Heart right ventricle (tissue), 16 donors: Measurements from ENCODE around the gene DSC3. TPM values are rescaled to one million over a fixed set of nuclear protein-coding genes. Genes with fewer than 3 reads are reported as not detected.

Experiments used
- ATAC-seq, 8 donors: fragments of 200-7000 bp; cut with Tn5 transposase; one replicate each; pipeline ENCODE4 v1.9.1; 2020; ENCODE audit warnings: mild to moderate bottlenecking in 8 of 8, moderate library complexity in 8 of 8, moderate number of reproducible peaks in 1 of 8
- DNase-seq, 2 donors: peaks; one replicate each; pipeline ENCODE4 v3.0.0-alpha.2; 2020
- H3K27ac ChIP-seq, 10 donors: fragments of 200-600 bp; sonication (generic) in 2 of 10; one replicate each; pipeline versions ENCODE4 v1.5.0 to v1.8.0; 2020 to 2022; ENCODE audit warnings: mild to moderate bottlenecking in 3 of 10
- H3K27me3 ChIP-seq, 7 donors: fragments of 200-600 bp; one replicate each; pipeline ENCODE4 v1.8.0; 2021 to 2022; ENCODE audit warnings: mild to moderate bottlenecking in 2 of 7
- H3K36me3 ChIP-seq, 9 donors: fragments of 200-600 bp; sonication (generic) in 1 of 9; one replicate each; pipeline versions ENCODE4 v1.5.0 to v1.8.0; 2020 to 2022; ENCODE audit warnings: mild to moderate bottlenecking in 2 of 9
- H3K4me1 ChIP-seq, 9 donors: fragments of 200-600 bp; sonication (generic) in 1 of 9; one replicate each; pipeline versions ENCODE4 v1.5.0 to v1.8.0; 2020 to 2022; ENCODE audit warnings: mild to moderate bottlenecking in 4 of 9
- H3K4me3 ChIP-seq, 10 donors: fragments of 200-600 bp; sonication (generic) in 2 of 10; one replicate each; pipeline versions ENCODE4 v1.5.0 to v1.8.0; 2020 to 2022; ENCODE audit warnings: mild to moderate bottlenecking in 7 of 10, moderate library complexity in 2 of 10
- H3K9me3 ChIP-seq, 11 donors: fragments of 200-600 bp in 10 of 11; sonication (generic) in 2 of 11; one replicate each; pipeline versions ENCODE4 v1.5.0 to v1.8.0; 2013 to 2022; ENCODE audit warnings: mild to moderate bottlenecking in 2 of 11, control low read depth in 1 of 11, moderate library complexity in 1 of 11
- CTCF ChIP-seq, 9 donors: fragments of 200-600 bp; sonication (generic) in 2 of 9; IDR thresholded peaks; one replicate each; pipeline versions ENCODE4 v1.5.0 to v1.8.0; 2021 to 2022; ENCODE audit warnings: antibody characterized with exemption in 9 of 9, mild to moderate bottlenecking in 5 of 9, moderate library complexity in 1 of 9
- WGBS, 2 donors: extraction: QIAGEN DNeasy Blood & Tissue Kit; methylation state at CpG; one replicate each; pipeline ENCODE4 v1.1.7; 2013; ENCODE audit warnings: inconsistent platforms in 1 of 2; 5-methylcytosine and 5-hydroxymethylcytosine counted together
- intact Hi-C, 10 donors: fragments of 100-400 bp; cut with DNase I; formaldehyde crosslinking; loops; one replicate each; pipeline versions ENCODE4 v1.11.1 to v1.14.2; 2022
- long read RNA-seq, 3 donors: library from polyadenylated mRNA; unstranded; transcript quantifications; one replicate each; pipeline ENCODE4 v2.0.0, GENCODE V29; 2020 to 2021
- polyA plus RNA-seq, 2 donors: library from polyadenylated mRNA; stranded (reverse); fragments of 200-250 nt; gene quantifications; one replicate each; pipeline ENCODE4 v1.2.3, GENCODE V29; 2013
- total RNA-seq, 10 donors: library from RNA; stranded (reverse); fragmentation: NEBNext Ultra II Directional in 3 of 10; extraction: Animal tissue kit (Norgen Biotek cat#: 25700) in 3 of 10; gene quantifications; one replicate each; pipeline versions ENCODE4 v1.2.1 to v1.2.4, GENCODE V29; 2021 to 2023
- donor health status: Arrhythmogenic right ventricular cardiomyopathy.
- donor health status: ischemic (EF 13 %, LVEDD 7.1; RV severe dilation, severe dysfunction).
- donor health status: healthy with polysubstance abuse.
- donor health status: DM: no; HTN: yes; CAD: no.
- donor health status: DM: no; HTN: no; CAD: no.
- donor health status: ischemic (EF 25% LVEDD 6.9; RV normal size, moderate dysfunction).
- donor health status: ischemic (EF 25% LVEDD 5.7; RV mildly dilated, moderate dysfunction).
- donor health status: healthy.
- donor health status: DM: yes; HTN: yes; CAD: no.
- donor health status: Ischemic cardiomyopathy.
- donor health status: ischemic (EF 35%, LVEDD 5.7; RV mildly dilated, moderate dysfunction).
- donor health status: nonischemic (EF 11% LVEDD 7.7; RV severe dilation, severe dysfunction).
- donor health status: DM: yes; HTN: yes; CAD: no.
- donor health status: PGD.
- donor health status: ischemic (EF 29% LVEDD 5.4; RV normal size, mild dysfunction).
- donor health status: nonischemic (EF 23%, LVEDD 6.1; RV moderate dilation, normal function).

The DSC3 gene
- total RNA-seq (under 1 TPM in 7 of 10 donors, not detected in 3; 0.04 to 0.44 (median 0.13) TPM), polyA plus RNA-seq (under 1 TPM; 0.07 to 0.39 TPM)
- long read RNA-seq, donor 1 = 0 reads
- long read RNA-seq, donor 2 = 0 reads
- long read RNA-seq, donor 3 = 0 reads

DNA sequence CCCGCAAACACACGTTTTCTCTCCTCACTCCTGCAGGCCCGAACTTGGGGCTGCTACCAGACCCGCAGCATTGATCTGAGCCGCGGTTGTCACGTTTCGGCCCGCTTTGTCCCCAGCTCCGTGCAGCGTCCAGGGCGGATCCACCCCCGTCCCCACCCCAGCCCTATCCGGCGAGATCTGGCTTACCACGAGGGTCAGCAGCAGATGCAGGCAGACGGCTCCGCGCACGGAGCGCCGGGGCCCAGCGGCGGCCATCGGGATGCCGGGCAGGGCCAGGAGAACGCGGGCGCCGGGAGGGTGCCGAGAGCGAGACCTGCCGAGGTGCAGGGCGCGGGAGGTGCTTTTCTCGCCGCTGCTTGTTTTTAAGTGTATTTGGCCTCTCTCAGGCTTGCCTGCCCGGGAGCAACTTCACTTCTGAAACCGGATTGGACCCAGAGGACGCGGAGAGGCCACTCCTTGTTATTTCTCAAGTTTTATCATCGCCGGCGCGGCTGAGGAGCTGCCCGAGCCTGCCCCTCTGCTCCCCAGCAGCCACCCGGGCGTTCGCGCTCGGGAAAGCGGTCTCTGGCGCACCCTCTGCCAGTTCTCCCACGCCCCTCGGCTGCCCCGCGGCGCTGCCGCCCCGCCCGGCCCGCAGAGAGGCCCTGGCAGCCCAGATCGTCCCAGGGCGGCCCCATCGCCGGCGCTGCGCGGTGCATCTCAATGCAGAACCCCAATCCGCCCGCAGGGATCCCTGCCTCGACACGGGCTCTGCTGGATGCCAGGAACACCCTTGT, at the start of gene DSC3:
TSS of gene DSC3 (minus strand) at position 337 of the 776 bp plus-strand sequence. CDS start at position 255, 82 bp downstream.
- Histone ChIP-seq H3K9me3 (no peaks in the 10 kb centered on the region), H3K4me3 (peak within 1 kb of the TSS; percentile 8 to 42 (median 34)), H3K36me3 (no peaks in the 10 kb centered on the region), H3K27me3 (peaks cover 18 to 81% (median 73%) of the 10 kb centered on the region in 7 donors), H3K27ac (no peak within 1 kb of the TSS), H3K4me1 (peaks cover 0 to 27% (median 17%) of the 10 kb centered on the region in 9 donors)
- WGBS, 2 donors = 1 to 3% methylated on average over 73 of the region's 73 CpGs
- peak in 6 of 8 donors; percentile 17 to 71 (median 42) for ATAC-seq
- no peak for DNase-seq
- intact Hi-C loops = no loop called here
- TF ChIP-seq CTCF (IDR thresholded peaks at IDR 0.05) = no peak

- H3K4me1 ChIP-seq = peaks cover 0 to 10% (median 0%) of the 10 kb centered on the region in 9 donors
- ATAC-seq = peak; percentile 61 to 91 (median 70)
- H3K4me3 ChIP-seq = peak overlapping the region in 1 of 10 donors; percentile 9
- H3K9me3 ChIP-seq = no peaks in the 10 kb centered on the region
- WGBS, 2 donors = 28 to 34% methylated on average over 1 of the region's 1 CpG
- peak overlapping the region in 8 of 10 donors; percentile 17 to 71 (median 54) for H3K27ac ChIP-seq
- intact Hi-C loops = loop anchor here in 5 of 10 donors (10.0 kb wide), 4 partner anchors 133 to 413 kb away; partner anchors contain the start of gene DSG2 (in 1 of the 5)
- peaks cover 0 to 54% (median 8%) of the 10 kb centered on the region in 9 donors for H3K36me3 ChIP-seq
- DNase-seq = peak in 1 of 2 donors; percentile 9
- no peak for TF ChIP-seq CTCF (IDR thresholded peaks at IDR 0.05)
- no peaks in the 10 kb centered on the region for H3K27me3 ChIP-seq
Observed at GRCh38 chr18:31091350-31091749, 48.8 kb upstream of the DSC3 start.

GRCh38 chr18:31088532-31088931, 46.0 kb upstream of the DSC3 start:
- Histone ChIP-seq H3K27me3 (no peaks in the 10 kb centered on the region), H3K4me1 (peaks cover 0 to 10% (median 0%) of the 10 kb centered on the region in 9 donors), H3K9me3 (no peaks in the 10 kb centered on the region), H3K27ac (no peak overlapping the region), H3K4me3 (no peak overlapping the region), H3K36me3 (peaks cover 0 to 69% (median 8%) of the 10 kb centered on the region in 9 donors)
- WGBS, 2 donors = 73 to 75% methylated on average over 3 of the region's 3 CpGs
- DNase-seq (no peak), ATAC-seq (no peak)
- no peak for TF ChIP-seq CTCF (IDR thresholded peaks at IDR 0.05)
- intact Hi-C loops = no loop called here

DNA sequence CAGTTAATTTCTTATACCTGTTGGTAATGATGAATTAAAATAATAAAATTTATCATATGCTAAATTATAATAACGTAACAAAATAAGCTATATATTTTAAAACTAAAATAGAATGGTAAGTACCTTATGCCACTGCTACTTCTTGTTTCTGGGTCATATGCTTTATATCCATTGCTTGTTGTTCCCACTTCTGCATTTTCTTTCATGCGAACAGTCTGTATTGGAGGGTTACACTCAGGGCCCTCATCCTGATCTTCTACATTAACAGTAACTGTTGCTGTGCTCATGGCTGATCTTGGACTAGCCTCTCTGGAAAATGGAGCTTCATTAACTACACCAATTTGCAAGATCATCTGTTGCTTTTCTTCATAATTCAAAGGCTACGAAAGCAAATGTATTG, 37.4 kb upstream of the DSC3 start:
- TF ChIP-seq CTCF (IDR thresholded peaks at IDR 0.05) = no peak
- no peaks in the 10 kb centered on the region for H3K4me1 ChIP-seq
- 96% methylated on average over 3 of the region's 3 CpGs for WGBS, 2 donors
- intact Hi-C loops = no loop called here
- DNase-seq (no peak), ATAC-seq (no peak)
- no peak overlapping the region for H3K27ac ChIP-seq
- H3K36me3 ChIP-seq = peaks cover 0 to 55% (median 7%) of the 10 kb centered on the region in 9 donors
- no peak overlapping the region for H3K4me3 ChIP-seq
- H3K9me3 ChIP-seq = peaks cover 0 to 9% (median 0%) of the 10 kb centered on the region in 11 donors
- H3K27me3 ChIP-seq = no peaks in the 10 kb centered on the region
